SH-SY5Y (cell line): Measurements from ENCODE around the gene NOX4.

Experiments
- GATA2 ChIP-seq: IDR thresholded peaks from 2 replicates; pipeline ENCODE4 v1.6.1; 2011; ENCODE audit warnings: mild to moderate bottlenecking, low read depth, low read length
- GATA3 ChIP-seq: IDR thresholded peaks from 2 replicates; pipeline ENCODE4 v1.6.1; 2011; ENCODE audit warnings: low read depth, mild to moderate bottlenecking, low read length, moderate library complexity

DNA sequence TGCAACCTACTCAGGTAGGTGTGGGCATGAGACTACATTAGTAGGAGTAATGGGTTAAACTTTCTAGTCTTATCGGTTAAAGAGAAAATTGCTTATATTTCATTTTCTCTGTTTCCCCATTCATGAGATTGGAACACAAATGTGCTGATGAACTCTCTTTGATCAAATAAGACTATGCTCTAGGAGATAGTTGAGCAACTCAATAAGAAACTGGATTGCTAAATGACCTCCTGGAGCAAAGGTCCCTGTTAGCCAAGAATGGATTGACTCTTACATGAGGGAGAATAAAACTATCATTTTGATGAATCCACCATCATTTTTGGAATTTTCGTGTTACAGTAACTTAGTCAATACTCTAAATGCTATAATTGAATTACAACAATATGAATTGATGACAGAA, 11.1 kb upstream of the NOX4 start:
- no peak for TF ChIP-seq GATA2
- no peak for TF ChIP-seq GATA3
